GM12891 (cell line): ENCODE results near the gene TBC1D25. TPM values are rescaled to one million over a fixed set of nuclear protein-coding genes. Genes with fewer than 3 reads are reported as not detected.
A peak's percentile ranks its signal among the peaks of the same experiment; 100 is the strongest.

Experiments
- DNase-seq: peaks from one replicate; pipeline ENCODE4 v3.0.0; 2011; ENCODE audit warnings: low spot score; ENCODE audit not compliant: insufficient read length
- FAIRE-seq: peaks from 2 replicates; lab custom pipeline; 2011; peaks lifted over from hg19 to GRCh38; lab: Jason Lieb, UNC
- PAX5 ChIP-seq: IDR thresholded peaks from 2 replicates; pipeline ENCODE4 v1.6.1; 2011; ENCODE audit warnings: low read length, moderate library complexity, mild to moderate bottlenecking; ENCODE audit not compliant: insufficient read depth, severe bottlenecking
- POLR2A ChIP-seq: IDR thresholded peaks from 2 replicates; pipeline ENCODE4 v1.6.1; 2011; ENCODE audit warnings: low read depth, low read length, control low read depth
- POLR2AphosphoS5 ChIP-seq: IDR thresholded peaks from 2 replicates; pipeline ENCODE4 v1.6.1; 2011; ENCODE audit warnings: low read depth, low read length, control low read depth
- POU2F2 ChIP-seq: IDR thresholded peaks from 2 replicates; pipeline ENCODE4 v1.6.1; 2011; ENCODE audit warnings: low read depth, mild to moderate bottlenecking, control low read depth, low read length, moderate library complexity
- SPI1 ChIP-seq: IDR thresholded peaks from 2 replicates; pipeline ENCODE4 v1.6.1; 2011; ENCODE audit warnings: low read depth, low read length, control low read depth
- TAF1 ChIP-seq: IDR thresholded peaks from 2 replicates; pipeline ENCODE4 v1.6.1; 2011; ENCODE audit warnings: low read depth, low read length, control low read depth
- polyA plus RNA-seq: library from polyadenylated mRNA; unstranded; fragments of >200 nt; gene quantifications from one replicate; pipeline ENCODE4 v1.2.1, GENCODE V29; 2012; ENCODE audit warnings: low read depth, missing spikeins, inconsistent platforms; ENCODE audit not compliant: missing spikeins

The TBC1D25 gene
- 11.4 TPM for polyA plus RNA-seq

GRCh38 chrX:48539345-48540027 is at the start of gene TBC1D25:
TBC1D25 (plus strand) TSS chrX:48539714; CDS start chrX:48539798, 84 bp downstream.
- peak; percentile 97 for FAIRE-seq
- TF ChIP-seq TAF1, result peak; percentile 16; the same call in 1 of the 2 replicates
- no peak for TF ChIP-seq SPI1
- no peak for TF ChIP-seq PAX5

GRCh38 chrX:48489892-48490291 is 49.6 kb upstream of the TBC1D25 start:
- DNase-seq (no peak), FAIRE-seq (no peak)
- TF ChIP-seq SPI1 (no peak), TAF1 (no peak), POLR2A (no peak), POLR2AphosphoS5 (no peak), POU2F2 (no peak), PAX5 (no peak)

More at GRCh38 chrX:48539345-48540027, at the start of gene TBC1D25:
- peak; percentile 59 for DNase-seq

- TF ChIP-seq TAF1, result no peak
- TF ChIP-seq SPI1, result no peak
- no peak for TF ChIP-seq POLR2AphosphoS5
- no peak for TF ChIP-seq PAX5
- no peak for TF ChIP-seq POLR2A
- no peak for TF ChIP-seq POU2F2
- no peak for DNase-seq
- no peak for FAIRE-seq
Measured at GRCh38 chrX:48490661-48491060, 48.9 kb upstream of the TBC1D25 start.

GRCh38 chrX:48491809-48492208 is 47.7 kb upstream of the TBC1D25 start:
- TF ChIP-seq PAX5, result no peak
- TF ChIP-seq POU2F2, result no peak
- no peak for TF ChIP-seq POLR2A
- no peak for TF ChIP-seq POLR2AphosphoS5
- no peak for TF ChIP-seq TAF1
- no peak for TF ChIP-seq SPI1
- DNase-seq, result no peak
- peak; percentile 26 for FAIRE-seq

- FAIRE-seq (no peak), DNase-seq (no peak)
- no peak for TF ChIP-seq POU2F2
- TF ChIP-seq TAF1, result no peak
- TF ChIP-seq POLR2A, result no peak
Measured at GRCh38 chrX:48492293-48492910, 47.1 kb upstream of the TBC1D25 start.

GRCh38 chrX:48493890-48494364 is 45.6 kb upstream of the TBC1D25 start:
- FAIRE-seq, result peak; percentile 83
- TF ChIP-seq POU2F2 (no peak), PAX5 (no peak), SPI1 (no peak), TAF1 (no peak), POLR2A (no peak), POLR2AphosphoS5 (no peak)

GRCh38 chrX:48496660-48497059 is 42.9 kb upstream of the TBC1D25 start:
- TF ChIP-seq POLR2A, result no peak
- no peak for TF ChIP-seq TAF1
- no peak for TF ChIP-seq POU2F2
- TF ChIP-seq SPI1, result no peak
- TF ChIP-seq PAX5, result no peak
- no peak for TF ChIP-seq POLR2AphosphoS5
- FAIRE-seq, result peak; percentile 85

More at GRCh38 chrX:48493890-48494364, 45.6 kb upstream of the TBC1D25 start:
- no peak for DNase-seq

GRCh38 chrX:48497871-48498270 is 41.6 kb upstream of the TBC1D25 start:
- DNase-seq, result no peak
- no peak for FAIRE-seq
- TF ChIP-seq POLR2AphosphoS5 (no peak), TAF1 (no peak), POU2F2 (no peak), PAX5 (no peak), POLR2A (no peak), SPI1 (no peak)

More at GRCh38 chrX:48496660-48497059, 42.9 kb upstream of the TBC1D25 start:
- DNase-seq, result no peak

GRCh38 chrX:48498374-48498809 is 41.1 kb upstream of the TBC1D25 start:
- DNase-seq (no peak), FAIRE-seq (no peak)
- TF ChIP-seq PAX5 (no peak), POLR2AphosphoS5 (no peak), POU2F2 (no peak), SPI1 (no peak), TAF1 (no peak), POLR2A (no peak)
